B cell (primary cell): ENCODE data around the gene C19orf33.

Experiments used
- EZH2 ChIP-seq: IDR thresholded peaks from 2 replicates; pipeline ENCODE4 v1.6.1; 2012; ENCODE audit warnings: borderline replicate concordance, low read depth, mild to moderate bottlenecking, moderate library complexity, low read length; ENCODE audit not compliant: insufficient read depth, poor library complexity, severe bottlenecking
- TF ChIP-seq, protein P1 (sequence below): fragments of 200-600 bp; IDR thresholded peaks from one replicate; pipeline ENCODE4 v1.8.0; 2022; ENCODE audit warnings: antibody characterized with exemption, mild to moderate bottlenecking

DNA sequence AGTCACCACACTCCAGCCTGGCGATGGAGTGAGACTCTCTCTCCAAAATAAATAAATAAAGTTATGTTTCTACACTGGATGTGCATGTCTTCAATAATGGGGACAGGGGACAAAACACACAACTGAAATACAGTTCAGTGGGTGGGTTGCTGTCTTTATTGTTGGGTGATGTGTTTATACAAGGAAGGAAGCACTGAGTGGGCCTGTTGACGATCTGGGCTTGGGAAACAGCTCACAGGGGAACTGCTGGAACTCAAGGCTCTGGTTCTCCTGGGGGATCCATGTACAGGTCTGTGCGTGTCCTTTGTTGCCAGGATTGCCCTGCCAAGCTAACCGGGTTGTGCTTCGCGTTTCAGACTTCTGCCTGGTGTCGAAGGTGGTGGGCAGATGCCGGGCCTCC is 20.8 kb upstream of the C19orf33 start:
- TF ChIP-seq, protein P1, sequence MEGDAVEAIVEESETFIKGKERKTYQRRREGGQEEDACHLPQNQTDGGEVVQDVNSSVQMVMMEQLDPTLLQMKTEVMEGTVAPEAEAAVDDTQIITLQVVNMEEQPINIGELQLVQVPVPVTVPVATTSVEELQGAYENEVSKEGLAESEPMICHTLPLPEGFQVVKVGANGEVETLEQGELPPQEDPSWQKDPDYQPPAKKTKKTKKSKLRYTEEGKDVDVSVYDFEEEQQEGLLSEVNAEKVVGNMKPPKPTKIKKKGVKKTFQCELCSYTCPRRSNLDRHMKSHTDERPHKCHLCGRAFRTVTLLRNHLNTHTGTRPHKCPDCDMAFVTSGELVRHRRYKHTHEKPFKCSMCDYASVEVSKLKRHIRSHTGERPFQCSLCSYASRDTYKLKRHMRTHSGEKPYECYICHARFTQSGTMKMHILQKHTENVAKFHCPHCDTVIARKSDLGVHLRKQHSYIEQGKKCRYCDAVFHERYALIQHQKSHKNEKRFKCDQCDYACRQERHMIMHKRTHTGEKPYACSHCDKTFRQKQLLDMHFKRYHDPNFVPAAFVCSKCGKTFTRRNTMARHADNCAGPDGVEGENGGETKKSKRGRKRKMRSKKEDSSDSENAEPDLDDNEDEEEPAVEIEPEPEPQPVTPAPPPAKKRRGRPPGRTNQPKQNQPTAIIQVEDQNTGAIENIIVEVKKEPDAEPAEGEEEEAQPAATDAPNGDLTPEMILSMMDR, result no peak
- no peak for TF ChIP-seq EZH2
